ENCODE measurements around the gene CENPF.
"Not testable (repeated sequence)": the region's sequence is repeated elsewhere in the genome, so short reads cannot be mapped to it uniquely, and the experiment has no call there.

DNA sequence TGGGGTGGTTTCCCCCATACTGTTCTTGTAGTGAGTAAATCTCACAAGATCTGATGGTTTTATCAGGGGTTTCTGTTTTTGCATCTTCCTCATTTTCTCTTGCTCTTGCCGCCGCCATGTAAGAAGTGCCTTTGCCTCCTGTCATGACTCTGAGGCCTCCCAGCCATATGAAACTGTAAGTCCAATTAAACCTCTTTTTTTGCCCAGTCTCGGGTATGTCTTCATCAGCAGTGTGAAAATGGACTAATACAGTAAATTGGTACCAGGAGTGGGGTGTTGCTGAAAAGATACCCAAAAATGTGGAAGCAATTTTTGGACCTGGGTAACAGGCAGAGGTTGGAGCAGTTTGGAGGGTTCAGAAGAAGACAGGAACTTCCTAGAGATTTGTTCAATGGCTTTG lies 26.9 kb upstream of the CENPF start:
- TF ChIP-seq, protein P1, sequence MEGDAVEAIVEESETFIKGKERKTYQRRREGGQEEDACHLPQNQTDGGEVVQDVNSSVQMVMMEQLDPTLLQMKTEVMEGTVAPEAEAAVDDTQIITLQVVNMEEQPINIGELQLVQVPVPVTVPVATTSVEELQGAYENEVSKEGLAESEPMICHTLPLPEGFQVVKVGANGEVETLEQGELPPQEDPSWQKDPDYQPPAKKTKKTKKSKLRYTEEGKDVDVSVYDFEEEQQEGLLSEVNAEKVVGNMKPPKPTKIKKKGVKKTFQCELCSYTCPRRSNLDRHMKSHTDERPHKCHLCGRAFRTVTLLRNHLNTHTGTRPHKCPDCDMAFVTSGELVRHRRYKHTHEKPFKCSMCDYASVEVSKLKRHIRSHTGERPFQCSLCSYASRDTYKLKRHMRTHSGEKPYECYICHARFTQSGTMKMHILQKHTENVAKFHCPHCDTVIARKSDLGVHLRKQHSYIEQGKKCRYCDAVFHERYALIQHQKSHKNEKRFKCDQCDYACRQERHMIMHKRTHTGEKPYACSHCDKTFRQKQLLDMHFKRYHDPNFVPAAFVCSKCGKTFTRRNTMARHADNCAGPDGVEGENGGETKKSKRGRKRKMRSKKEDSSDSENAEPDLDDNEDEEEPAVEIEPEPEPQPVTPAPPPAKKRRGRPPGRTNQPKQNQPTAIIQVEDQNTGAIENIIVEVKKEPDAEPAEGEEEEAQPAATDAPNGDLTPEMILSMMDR (IDR thresholded peaks at IDR 0.05 in 8 of 11, conservative IDR thresholded peaks at IDR 0.05 in 3 of 11): not testable (repeated sequence)
- not testable (repeated sequence) for TF ChIP-seq POLR2A, POLR2AphosphoS5 (IDR thresholded peaks at IDR 0.05)
